Stimulated activated CD4-positive, alpha-beta T cell treated with anti-CD3 and anti-CD28 coated beads, Interleukin-15, amount 100 ng/mL, for 48 hours (primary cell): Measurements from ENCODE around the gene OTUD3.
"Not testable (repeated sequence)": the region's sequence is repeated elsewhere in the genome, so short reads cannot be mapped to it uniquely, and the experiment has no call there.

Source experiments
- DNase-seq, 2 donors: peaks; one replicate each; pipeline ENCODE4 v3.0.0-alpha.2; 2020; ENCODE audit warnings: low read depth in 2 of 2

Gene OTUD3

GRCh38 chr1:19869453-19869852 lies 12.7 kb upstream of the OTUD3 start:
- DNase-seq: not testable (repeated sequence)

GRCh38 chr1:19869929-19870328 lies 12.3 kb upstream of the OTUD3 start:
- DNase-seq: no peak

- no peak for DNase-seq
Observed at GRCh38 chr1:19872190-19872589, 10.0 kb upstream of the OTUD3 start.

- DNase-seq: no peak
Observed at GRCh38 chr1:19877181-19877750, 4.9 kb upstream of the OTUD3 start.

- DNase-seq: no peak
Observed at GRCh38 chr1:19877821-19878636, 4.2 kb upstream of the OTUD3 start.

GRCh38 chr1:19878637-19878985 lies 3.6 kb upstream of the OTUD3 start:
- no peak for DNase-seq

- DNase-seq: no peak
Observed at GRCh38 chr1:19879227-19879626, 3.0 kb upstream of the OTUD3 start.

- DNase-seq: no peak
Observed at GRCh38 chr1:19879661-19880060, 2.5 kb upstream of the OTUD3 start.

GRCh38 chr1:19880841-19881240 lies 1.4 kb upstream of the OTUD3 start:
- not testable (repeated sequence) for DNase-seq

GRCh38 chr1:19884312-19884711 lies 2.1 kb downstream of the OTUD3 start:
- no peak for DNase-seq

GRCh38 chr1:19885821-19886220 lies 3.6 kb downstream of the OTUD3 start:
- DNase-seq: no peak

- no peak for DNase-seq
Observed at GRCh38 chr1:19888112-19888511, 5.9 kb downstream of the OTUD3 start.

- DNase-seq: no peak
Observed at GRCh38 chr1:19889656-19890055, 7.5 kb downstream of the OTUD3 start.

- no peak for DNase-seq
Observed at GRCh38 chr1:19892129-19892528, 9.9 kb downstream of the OTUD3 start.

- DNase-seq: no peak
Observed at GRCh38 chr1:19892628-19893168, 10.5 kb downstream of the OTUD3 start.

GRCh38 chr1:19893687-19894086 lies 11.5 kb downstream of the OTUD3 start:
- DNase-seq: no peak

GRCh38 chr1:19894218-19894617 lies 12.0 kb downstream of the OTUD3 start:
- DNase-seq: no peak

- no peak for DNase-seq
Observed at GRCh38 chr1:19901653-19902052, 19.5 kb downstream of the OTUD3 start.

- no peak for DNase-seq
Observed at GRCh38 chr1:19903621-19904020, 21.4 kb downstream of the OTUD3 start.

- DNase-seq: no peak
Observed at GRCh38 chr1:19907456-19907855, 25.3 kb downstream of the OTUD3 start.

- DNase-seq: no peak
Observed at GRCh38 chr1:19909392-19909791, 27.2 kb downstream of the OTUD3 start.

GRCh38 chr1:19909971-19910370 lies 27.8 kb downstream of the OTUD3 start:
- DNase-seq: no peak

GRCh38 chr1:19910650-19911049 lies 28.5 kb downstream of the OTUD3 start:
- no peak for DNase-seq
